Activated CD8-positive, alpha-beta memory T cell treated with anti-CD3 and anti-CD28 coated beads for 48 hours (primary cell): Measurements from ENCODE around the gene PSD4.
A peak's percentile ranks its signal among the peaks of the same experiment; 100 is the strongest.

Experiments
- DNase-seq, 3 experiments: peaks; one replicate each; pipeline ENCODE4 v3.0.0-alpha.2; 2020; ENCODE audit warnings: low read depth in 2 of 3, low spot score in 2 of 3

The PSD4 gene

GRCh38 chr2:113167115-113167932 lies 6.4 kb upstream of the PSD4 start:
- no peak for DNase-seq

GRCh38 chr2:113167962-113168340 lies 5.8 kb upstream of the PSD4 start:
- no peak for DNase-seq

- DNase-seq, result no peak
Measured at GRCh38 chr2:113169002-113169530, 4.7 kb upstream of the PSD4 start.

GRCh38 chr2:113169586-113169985 lies 4.2 kb upstream of the PSD4 start:
- DNase-seq, result no peak

GRCh38 chr2:113171334-113172075 lies 2.3 kb upstream of the PSD4 start:
- no peak for DNase-seq

GRCh38 chr2:113172721-113173541 lies 840 bp upstream of the PSD4 start:
- no peak for DNase-seq

- DNase-seq, result no peak
Measured at GRCh38 chr2:113174376-113174750, 592 bp downstream of the PSD4 start.

GRCh38 chr2:113175042-113175628 lies 1.4 kb downstream of the PSD4 start:
- peak in 1 of 3 experiments; percentile 50 for DNase-seq

GRCh38 chr2:113175736-113176695 lies 2.2 kb downstream of the PSD4 start:
- DNase-seq, result no peak

GRCh38 chr2:113176696-113177355 lies 3.1 kb downstream of the PSD4 start:
- DNase-seq, result no peak

GRCh38 chr2:113178069-113178746 lies 4.4 kb downstream of the PSD4 start:
- no peak for DNase-seq

- no peak for DNase-seq
Measured at GRCh38 chr2:113178891-113179290, 5.1 kb downstream of the PSD4 start.

- DNase-seq, result no peak
Measured at GRCh38 chr2:113179446-113180045, 5.8 kb downstream of the PSD4 start.

GRCh38 chr2:113180131-113180946 lies 6.6 kb downstream of the PSD4 start:
- no peak for DNase-seq

- no peak for DNase-seq
Measured at GRCh38 chr2:113181258-113182051, 7.7 kb downstream of the PSD4 start.

- no peak for DNase-seq
Measured at GRCh38 chr2:113182471-113183260, 8.9 kb downstream of the PSD4 start.
